K562 (cell line): ENCODE measurements around the gene FNDC11. TPM values are rescaled to one million over a fixed set of nuclear protein-coding genes. Genes with fewer than 3 reads are reported as not detected.

Experiments
- ATAC-seq: fragments of 200-7000 bp; cut with Tn5 transposase; 3 replicates; pipeline ENCODE4 v1.9.1; 2020; ENCODE audit warnings: moderate library complexity
- BruUV-seq: library from RNA; stranded (reverse); fragments of 400-500 nt; replicated peaks from 2 replicates; lab custom pipeline; 2021; lab: Mats Ljungman, UMichigan
- CTCF ChIA-PET: fragments of 300-600 bp; formaldehyde crosslinking; extraction: SDS; loops from one replicate; lab custom pipeline; 2021; ENCODE audit warnings: low intra/inter-chr PET ratio; lab: Yijun Ruan, JAX
- POLR2A ChIA-PET: fragments of 300-600, 350-650 bp; sonication (Branson Sonifier 250); formaldehyde crosslinking; extraction: SDS; loops from one replicate; lab custom pipeline; 2021; ENCODE audit warnings: antibody characterized with exemption, inconsistent platforms; lab: Yijun Ruan, JAX
- DNase-seq, 4 experiments: peaks; one replicate each; pipeline versions ENCODE4 v3.0.0 to v3.0.0-alpha.2; 2011 to 2018; ENCODE audit warnings: low spot score in 3 of 4, mixed read lengths in 3 of 4; ENCODE audit errors: extremely low read depth in 1 of 4
- FAIRE-seq: peaks from 2 replicates; lab custom pipeline; 2011; peaks lifted over from hg19 to GRCh38; lab: Jason Lieb, UNC
- H2AFZ ChIP-seq: 2 replicates; pipeline ENCODE4 v1.6.0; 2011; ENCODE audit warnings: low read depth, low read length, control low read depth, inconsistent platforms
- H3K27ac ChIP-seq: fragments of 200-600 bp; 3 replicates; pipeline ENCODE4 v1.8.0; 2011; ENCODE audit warnings: low read depth, mild to moderate bottlenecking, control low read depth, inconsistent platforms, low read length, moderate library complexity, mixed read lengths; ENCODE audit errors: extremely low read depth
- H3K27me3 ChIP-seq, 2 experiments: fragments of 300-600 bp in 1 of 2; 2 replicates in 1 of 2; 3 replicates in 1 of 2; pipeline versions ENCODE4 v1.6.0 to v1.8.0; 2011; ENCODE audit warnings: inconsistent platforms in 2 of 2, low read length in 2 of 2, mild to moderate bottlenecking in 1 of 2, mixed read lengths in 1 of 2, moderate library complexity in 1 of 2; ENCODE audit not compliant: control insufficient read depth in 2 of 2, insufficient read depth in 2 of 2
- H3K36me3 ChIP-seq: fragments of 300-600 bp; 3 replicates; pipeline ENCODE4 v1.8.0; 2011; ENCODE audit warnings: mild to moderate bottlenecking, low read length, inconsistent platforms; ENCODE audit not compliant: control insufficient read depth, insufficient read depth
- H3K4me1 ChIP-seq, 2 experiments: fragments of 200-600 bp in 1 of 2; replicated peaks in 1 of 2; 2 replicates in 1 of 2; 3 replicates in 1 of 2; pipeline versions ENCODE4 v1.5.1 to v1.8.0; 2011; ENCODE audit warnings: inconsistent platforms in 2 of 2, low read length in 2 of 2, mild to moderate bottlenecking in 1 of 2, mixed read lengths in 1 of 2, moderate library complexity in 1 of 2; ENCODE audit not compliant: control insufficient read depth in 2 of 2, insufficient read depth in 2 of 2
- H3K4me2 ChIP-seq: 2 replicates; pipeline ENCODE4 v1.6.1; 2011; ENCODE audit warnings: low read length, control low read depth, inconsistent platforms, mixed read lengths; ENCODE audit not compliant: insufficient read depth
- H3K4me3 ChIP-seq: fragments of 200-600 bp; sonication (generic), shearing (Covaris generic); 2 replicates; pipeline ENCODE4 v1.5.1; 2016; ENCODE audit warnings: control low read depth, inconsistent platforms
- H3K79me2 ChIP-seq: fragments of 200-600 bp; 3 replicates; pipeline ENCODE4 v1.8.0; 2011; ENCODE audit warnings: low read length, inconsistent platforms; ENCODE audit not compliant: control insufficient read depth, insufficient read depth
- H3K9ac ChIP-seq, 2 experiments: 2 replicates each; pipeline versions ENCODE4 v1.6.0 to v1.6.1; 2011; ENCODE audit warnings: low read depth in 2 of 2, low read length in 2 of 2, control low read depth in 1 of 2, inconsistent platforms in 1 of 2, mild to moderate bottlenecking in 1 of 2, mixed read lengths in 1 of 2; ENCODE audit not compliant: insufficient read depth in 1 of 2
- H3K9me1 ChIP-seq: one replicate; pipeline ENCODE4 v1.6.0; 2011; ENCODE audit warnings: inconsistent platforms, mild to moderate bottlenecking, low read length, moderate library complexity; ENCODE audit not compliant: control insufficient read depth, insufficient read depth
- H3K9me3 ChIP-seq: replicated peaks from 2 replicates; pipeline ENCODE4 v1.5.1; 2011; ENCODE audit warnings: low read depth, low read length, inconsistent platforms; ENCODE audit not compliant: control insufficient read depth, insufficient read depth
- H4K20me1 ChIP-seq: replicated peaks from 2 replicates; pipeline ENCODE4 v1.6.1; 2011; ENCODE audit warnings: low read length, inconsistent platforms, mixed read lengths; ENCODE audit not compliant: control insufficient read depth, insufficient read depth
- ARNT ChIP-seq, 2 experiments: fragments of 450-650 bp; IDR thresholded peaks; 2 replicates each; pipeline ENCODE4 v1.6.1; 2016; ENCODE audit warnings: mild to moderate bottlenecking in 1 of 2
- FIP1L1 ChIP-seq: fragments of 200-400 bp; formaldehyde crosslinking; IDR thresholded peaks from 2 replicates; pipeline ENCODE4 v1.6.1; 2018; ENCODE audit warnings: mild to moderate bottlenecking, low read depth, low read length; ENCODE audit not compliant: poor library complexity, severe bottlenecking
- KDM5B ChIP-seq: fragments of 200-600 bp; sonication (generic); IDR thresholded peaks from 2 replicates; pipeline ENCODE4 v1.6.1; 2012; ENCODE audit warnings: low read depth, mild to moderate bottlenecking, moderate library complexity, low read length, control low read depth, inconsistent platforms; ENCODE audit not compliant: insufficient replicate concordance
- KLF10 ChIP-seq: fragments of 250-450 bp; sonication (Bioruptor Pico); IDR thresholded peaks from 2 replicates; pipeline ENCODE4 v1.6.1; 2021; ENCODE audit warnings: matching md5 sums
- MCM5 ChIP-seq: fragments of 450-650 bp; IDR thresholded peaks from 2 replicates; pipeline ENCODE4 v1.6.1; 2016; ENCODE audit warnings: low read depth
- PHB2 ChIP-seq: fragments of 450-650 bp; IDR thresholded peaks from 2 replicates; pipeline ENCODE4 v1.6.1; 2017; ENCODE audit warnings: low read depth
- POLR2AphosphoS2 ChIP-seq: IDR thresholded peaks from 2 replicates; pipeline ENCODE4 v1.6.1; 2012; ENCODE audit warnings: low read length, improper control_type of control experiment
- POLR2G ChIP-seq: fragments of 200-400 bp; formaldehyde crosslinking; IDR thresholded peaks from 2 replicates; pipeline ENCODE4 v1.6.1; 2017; ENCODE audit warnings: low read depth, mild to moderate bottlenecking, antibody characterized with exemption, low read length, moderate library complexity
- ZBTB43 ChIP-seq: sonication (generic); formaldehyde crosslinking; IDR thresholded peaks from 2 replicates; pipeline ENCODE4 v1.8.0; 2023; ENCODE audit warnings: mild to moderate bottlenecking, missing genetic modification reagents
- WGBS: fragments of 100-300 bp; shearing (Covaris generic); methylation state at CpG from one replicate; pipeline ENCODE4 v1.1.6; 2016; ENCODE audit warnings: low coverage, mixed read lengths; ENCODE audit not compliant: insufficient coverage; ENCODE audit errors: missing lambda C conversion rate; 5-methylcytosine and 5-hydroxymethylcytosine counted together
- in situ Hi-C: fragments of 300-500 bp; cut with MboI; formaldehyde crosslinking; loops from 4 replicates; pipeline ENCODE4 v1.15.0; 2018; ENCODE audit warnings: inconsistent platforms, mixed read lengths
- intact Hi-C: fragments of 100-400 bp; cut with micrococcal nuclease; formaldehyde crosslinking; loops from 2 replicates; pipeline ENCODE4 v1.14.2; 2022
- polyA plus RNA-seq, 8 experiments: library from polyadenylated mRNA; depleted of rRNA in 4 of 8; stranded (reverse) in 5 of 8; unstranded in 3 of 8; fragments of >200 nt; fragmentation: Nextera tagmentation in 2 of 8; fragmentation: Illumina TruSeq in 1 of 8; extraction: Ambion mirVana in 2 of 8; extraction: Trizol in 1 of 8; gene quantifications; 2 replicates each; pipeline versions ENCODE4 v1.2.1 to v1.2.3, GENCODE V29; 2011 to 2014; ENCODE audit warnings: inconsistent platforms in 1 of 8, missing spikeins in 1 of 8
- total RNA-seq, 7 experiments: library from RNA; depleted of rRNA in 6 of 7; stranded (reverse); fragments of >200 nt in 6 of 7; fragmentation: Illumina TruSeq in 2 of 7; extraction: Trizol in 2 of 7; gene quantifications; 2 replicates each; pipeline versions ENCODE4 v1.2.1 to v1.2.3, GENCODE V29; 2011 to 2021; ENCODE audit warnings: low replicate concordance in 1 of 7

Gene FNDC11
- total and polyA plus RNA-seq, 9 of the 15 experiments (the other 6 are each of a cell fraction or from before 2014, with no cell fraction given): 0.08 to 2.3 (median 0.64) TPM; not detected in 2

GRCh38 chr20:63525185-63525584 lies 28.8 kb upstream of the FNDC11 start:
- Histone ChIP-seq H3K9ac (no peak overlapping the region), H3K4me2 (no peak overlapping the region), H3K9me3 (peaks cover 7% of the 10 kb centered on the region), H3K9me1 (no peaks in the 10 kb centered on the region), H3K27ac (no peak overlapping the region), H3K36me3 (peaks cover 23% of the 10 kb centered on the region; the same call in 2 of the 3 replicates), H2AFZ (no peak overlapping the region), H3K27me3 (peaks cover 0 to 15% of the 10 kb centered on the region in 2 experiments; a peak in 1 of 5 replicates), H3K79me2 (peaks cover 14% of the 10 kb centered on the region), H4K20me1 (peaks cover 5% of the 10 kb centered on the region; the same call in 1 of the 2 replicates), H3K4me1 (peaks cover 4 to 45% of the 10 kb centered on the region in 2 experiments), H3K4me3 (no peak overlapping the region)
- DNase-seq (no peak), FAIRE-seq (no peak), ATAC-seq (no peak)
- POLR2A ChIA-PET: interaction anchor here (0.7 to 4.0 kb wide), 3 partner anchors 9 to 558 kb away, joined by 3 to 27 read pairs (median 3); partner anchors contain the start of gene PTK6
- WGBS: 31% methylated on average over 2 of the region's 3 CpGs
- in situ Hi-C loops (no loop called here), intact Hi-C loops (no loop called here)
- CTCF ChIA-PET: no interaction called here
- TF ChIP-seq MCM5 (no peak), POLR2AphosphoS2 (0 out of 2 replicates have a peak, but pooled peaks have one; percentile 2)
- BruUV-seq: no TSS peak

GRCh38 chr20:63525971-63526370 lies 28.0 kb upstream of the FNDC11 start:
- Histone ChIP-seq H2AFZ (no peak overlapping the region), H3K79me2 (peaks cover 12% of the 10 kb centered on the region), H3K4me3 (no peak overlapping the region), H3K9me1 (no peaks in the 10 kb centered on the region), H3K4me2 (no peak overlapping the region), H3K9me3 (peaks cover 7% of the 10 kb centered on the region), H4K20me1 (peaks cover 5% of the 10 kb centered on the region; the same call in 1 of the 2 replicates), H3K4me1 (peaks cover 4 to 48% of the 10 kb centered on the region in 2 experiments), H3K27me3 (peaks cover 0 to 22% of the 10 kb centered on the region in 2 experiments; a peak in 1 of 5 replicates), H3K36me3 (peaks cover 23% of the 10 kb centered on the region; the same call in 2 of the 3 replicates), H3K9ac (no peak overlapping the region), H3K27ac (no peak overlapping the region)
- FAIRE-seq (no peak), DNase-seq (no peak), ATAC-seq (no peak)
- 3% methylated on average over 2 of the region's 2 CpGs for WGBS
- intact Hi-C loops: no loop called here
- ChIA-PET CTCF (no interaction called here), POLR2A (interaction anchor here (0.6 to 4.0 kb wide), 6 partner anchors 9 to 260 kb away, joined by 3 to 27 read pairs (median 4); partner anchors contain the start of gene PTK6)
- in situ Hi-C loops: no loop called here
- BruUV-seq: no TSS peak
- TF ChIP-seq FIP1L1: no peak
- 0 out of 2 replicates have a peak, but pooled peaks have one; percentile 33 for TF ChIP-seq POLR2G
- TF ChIP-seq ARNT (IDR thresholded peaks at IDR 0.05): no peak
- no peak for TF ChIP-seq KLF10
- no peak for TF ChIP-seq ZBTB43
- TF ChIP-seq POLR2AphosphoS2: 0 out of 2 replicates have a peak, but pooled peaks have one; percentile 50
- TF ChIP-seq PHB2: no peak
- TF ChIP-seq KDM5B: peak; percentile 61
